Lower leg skin (tissue), 3 donors: Measurements from ENCODE around the gene NT5DC4.

Experiments used
- POLR2A ChIP-seq, 2 donors: fragments of 450-650 bp; IDR thresholded peaks; one replicate each; pipeline ENCODE4 v1.6.1; 2016 to 2017; ENCODE audit warnings: antibody characterized with exemption in 2 of 2, mild to moderate bottlenecking in 1 of 2, moderate library complexity in 1 of 2
- TF ChIP-seq, protein P1 (sequence below), 3 donors: fragments of 450-650 bp; IDR thresholded peaks; one replicate each; pipeline ENCODE4 v1.5.1; 2016; ENCODE audit warnings: antibody characterized with exemption in 3 of 3, mild to moderate bottlenecking in 3 of 3, moderate library complexity in 2 of 3

GRCh38 chr2:112728378-112729175, 7.8 kb downstream of the NT5DC4 start:
- no peak for TF ChIP-seq POLR2A (IDR thresholded peaks at IDR 0.05)
- TF ChIP-seq, protein P1, sequence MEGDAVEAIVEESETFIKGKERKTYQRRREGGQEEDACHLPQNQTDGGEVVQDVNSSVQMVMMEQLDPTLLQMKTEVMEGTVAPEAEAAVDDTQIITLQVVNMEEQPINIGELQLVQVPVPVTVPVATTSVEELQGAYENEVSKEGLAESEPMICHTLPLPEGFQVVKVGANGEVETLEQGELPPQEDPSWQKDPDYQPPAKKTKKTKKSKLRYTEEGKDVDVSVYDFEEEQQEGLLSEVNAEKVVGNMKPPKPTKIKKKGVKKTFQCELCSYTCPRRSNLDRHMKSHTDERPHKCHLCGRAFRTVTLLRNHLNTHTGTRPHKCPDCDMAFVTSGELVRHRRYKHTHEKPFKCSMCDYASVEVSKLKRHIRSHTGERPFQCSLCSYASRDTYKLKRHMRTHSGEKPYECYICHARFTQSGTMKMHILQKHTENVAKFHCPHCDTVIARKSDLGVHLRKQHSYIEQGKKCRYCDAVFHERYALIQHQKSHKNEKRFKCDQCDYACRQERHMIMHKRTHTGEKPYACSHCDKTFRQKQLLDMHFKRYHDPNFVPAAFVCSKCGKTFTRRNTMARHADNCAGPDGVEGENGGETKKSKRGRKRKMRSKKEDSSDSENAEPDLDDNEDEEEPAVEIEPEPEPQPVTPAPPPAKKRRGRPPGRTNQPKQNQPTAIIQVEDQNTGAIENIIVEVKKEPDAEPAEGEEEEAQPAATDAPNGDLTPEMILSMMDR (IDR thresholded peaks at IDR 0.05), result no peak
